Heart left ventricle (tissue), 13 donors: ENCODE measurements around the gene CD8B2.
"Not testable (repeated sequence)": the region's sequence is repeated elsewhere in the genome, so short reads cannot be mapped to it uniquely, and the experiment has no call there.

Experiments
- POLR2A ChIP-seq, 2 donors: fragments of 450-650 bp; IDR thresholded peaks; one replicate each; pipeline ENCODE4 v1.6.1; 2017; ENCODE audit warnings: antibody characterized with exemption in 2 of 2, mild to moderate bottlenecking in 2 of 2, moderate library complexity in 2 of 2
- TF ChIP-seq, protein P1 (sequence below), 12 donors: fragments of 200-600 bp; sonication (generic) in 4 of 12; IDR thresholded peaks; one replicate each; pipeline versions ENCODE4 v1.5.0 to v1.8.0; 2018 to 2022; ENCODE audit warnings: antibody characterized with exemption in 12 of 12, mild to moderate bottlenecking in 5 of 12
- donor health status: ischemic (EF 13 %, LVEDD 7.1; RV severe dilation, severe dysfunction).
- donor health status: DM: no; HTN: yes; CAD: no.
- donor health status: DM: no; HTN: no; CAD: no.
- donor health status: ischemic (EF 25% LVEDD 6.9; RV normal size, moderate dysfunction).
- donor health status: ischemic (EF 25% LVEDD 5.7; RV mildly dilated, moderate dysfunction).
- donor health status: ischemic (EF 35%, LVEDD 5.7; RV mildly dilated, moderate dysfunction).
- donor health status: nonischemic (EF 11% LVEDD 7.7; RV severe dilation, severe dysfunction).
- donor health status: DM: yes; HTN: yes; CAD: no.
- donor health status: PGD.
- donor health status: ischemic (EF 29% LVEDD 5.4; RV normal size, mild dysfunction).
- donor health status: nonischemic (EF 23%, LVEDD 6.1; RV moderate dilation, normal function).

DNA sequence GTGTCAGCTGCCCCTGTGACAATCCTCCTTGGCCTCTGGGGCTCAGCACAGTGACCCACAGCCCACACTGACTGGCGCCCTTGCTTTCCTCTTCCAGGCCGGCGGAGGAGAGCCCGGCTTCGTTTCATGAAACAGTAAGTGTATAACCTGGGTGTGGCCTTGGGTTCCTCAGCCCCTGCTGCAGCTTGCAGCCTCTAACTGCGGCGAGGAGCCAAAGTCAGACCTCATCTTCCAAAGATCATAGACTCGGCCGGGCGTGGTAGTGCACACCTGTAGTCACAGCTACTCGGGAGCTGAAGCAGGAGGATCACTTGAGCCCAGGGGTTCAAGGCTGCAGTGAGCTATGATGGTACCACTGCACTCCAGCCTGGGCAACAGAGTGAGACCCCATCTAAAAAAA, 17.0 kb downstream of the CD8B2 start:
- TF ChIP-seq, protein P1, sequence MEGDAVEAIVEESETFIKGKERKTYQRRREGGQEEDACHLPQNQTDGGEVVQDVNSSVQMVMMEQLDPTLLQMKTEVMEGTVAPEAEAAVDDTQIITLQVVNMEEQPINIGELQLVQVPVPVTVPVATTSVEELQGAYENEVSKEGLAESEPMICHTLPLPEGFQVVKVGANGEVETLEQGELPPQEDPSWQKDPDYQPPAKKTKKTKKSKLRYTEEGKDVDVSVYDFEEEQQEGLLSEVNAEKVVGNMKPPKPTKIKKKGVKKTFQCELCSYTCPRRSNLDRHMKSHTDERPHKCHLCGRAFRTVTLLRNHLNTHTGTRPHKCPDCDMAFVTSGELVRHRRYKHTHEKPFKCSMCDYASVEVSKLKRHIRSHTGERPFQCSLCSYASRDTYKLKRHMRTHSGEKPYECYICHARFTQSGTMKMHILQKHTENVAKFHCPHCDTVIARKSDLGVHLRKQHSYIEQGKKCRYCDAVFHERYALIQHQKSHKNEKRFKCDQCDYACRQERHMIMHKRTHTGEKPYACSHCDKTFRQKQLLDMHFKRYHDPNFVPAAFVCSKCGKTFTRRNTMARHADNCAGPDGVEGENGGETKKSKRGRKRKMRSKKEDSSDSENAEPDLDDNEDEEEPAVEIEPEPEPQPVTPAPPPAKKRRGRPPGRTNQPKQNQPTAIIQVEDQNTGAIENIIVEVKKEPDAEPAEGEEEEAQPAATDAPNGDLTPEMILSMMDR (IDR thresholded peaks at IDR 0.05), result not testable (repeated sequence)
- TF ChIP-seq POLR2A (IDR thresholded peaks at IDR 0.05), result not testable (repeated sequence)
